ENCODE measurements around the gene MAP2. TPM values are rescaled to one million over a fixed set of nuclear protein-coding genes. Genes with fewer than 3 reads are reported as not detected.
A peak's percentile ranks its signal among the peaks of the same experiment; 100 is the strongest.

The MAP2 gene
- total and polyA plus RNA-seq, 2 donors from 2014 or later: 3.6 to 11.4 TPM

GRCh38 chr2:209470466-209470865 is 46.6 kb downstream of the MAP2 start:
- H3K36me3 ChIP-seq (ENCODE audit: control insufficient read depth in 2 of 3, insufficient read depth in 3 of 3, low read length in 3 of 3): no peaks in the 10 kb centered on the region
- no peak for FAIRE-seq
- H3K4me3 ChIP-seq (ENCODE audit: low read length in 3 of 3): no peak overlapping the region
- intact Hi-C loops (cut with DNase I): no loop called here
- no peak overlapping the region for H3K27ac ChIP-seq (ENCODE audit: low read depth in 2 of 2, low read length in 2 of 2)
- H3K9ac ChIP-seq (ENCODE audit: low read length in 3 of 3): no peak overlapping the region
- no peaks in the 10 kb centered on the region for H3K27me3 ChIP-seq (ENCODE audit: control insufficient read depth, insufficient read depth, low read length)
- DNase-seq: no peak
- no peaks in the 10 kb centered on the region for H3K9me3 ChIP-seq (ENCODE audit: control insufficient read depth in 2 of 3, insufficient read depth in 1 of 3, low read length in 3 of 3)
- no peak for TF ChIP-seq CTCF (IDR thresholded peaks at IDR 0.05; ENCODE audit: borderline replicate concordance, extremely low read depth, insufficient read depth)
- no peaks in the 10 kb centered on the region for H3K4me1 ChIP-seq (ENCODE audit: control insufficient read depth in 2 of 3, insufficient read depth in 2 of 3, low read depth in 1 of 3, low read length in 3 of 3)

DNA sequence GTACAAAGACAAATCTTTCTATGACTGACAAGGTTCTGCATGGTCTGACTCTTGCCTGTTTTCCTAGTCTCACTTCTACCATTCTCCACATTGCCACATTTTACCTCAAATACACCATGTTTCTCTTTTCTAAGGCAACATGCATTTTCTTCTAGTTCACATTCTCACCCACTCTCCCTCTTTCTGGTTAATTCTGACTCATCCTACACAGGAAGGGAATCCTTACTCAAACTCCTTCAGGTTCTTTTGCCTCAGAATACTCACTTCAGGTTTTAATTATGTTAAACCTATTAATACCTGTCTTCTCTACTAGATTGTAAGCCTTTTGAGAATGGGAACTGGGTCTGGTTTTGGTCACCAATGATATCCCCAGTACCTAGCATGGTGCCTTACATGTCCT is 47.2 kb downstream of the MAP2 start:
- intact Hi-C loops (cut with DNase I): no loop called here
- no peaks in the 10 kb centered on the region for H3K36me3 ChIP-seq (ENCODE audit: control insufficient read depth in 2 of 3, insufficient read depth in 3 of 3, low read length in 3 of 3)
- no peak overlapping the region for H3K27ac ChIP-seq (ENCODE audit: low read depth in 2 of 2, low read length in 2 of 2)
- DNase-seq: no peak
- H3K27me3 ChIP-seq (ENCODE audit: control insufficient read depth, insufficient read depth, low read length): no peaks in the 10 kb centered on the region
- H3K4me1 ChIP-seq (ENCODE audit: control insufficient read depth in 2 of 3, insufficient read depth in 2 of 3, low read depth in 1 of 3, low read length in 3 of 3): no peaks in the 10 kb centered on the region
- no peaks in the 10 kb centered on the region for H3K9me3 ChIP-seq (ENCODE audit: control insufficient read depth in 2 of 3, insufficient read depth in 1 of 3, low read length in 3 of 3)
- no peak for TF ChIP-seq CTCF (IDR thresholded peaks at IDR 0.05; ENCODE audit: borderline replicate concordance, extremely low read depth, insufficient read depth)
- no peak for FAIRE-seq
- H3K9ac ChIP-seq (ENCODE audit: low read length in 3 of 3): no peak overlapping the region
- no peak overlapping the region for H3K4me3 ChIP-seq (ENCODE audit: low read length in 3 of 3)

DNA sequence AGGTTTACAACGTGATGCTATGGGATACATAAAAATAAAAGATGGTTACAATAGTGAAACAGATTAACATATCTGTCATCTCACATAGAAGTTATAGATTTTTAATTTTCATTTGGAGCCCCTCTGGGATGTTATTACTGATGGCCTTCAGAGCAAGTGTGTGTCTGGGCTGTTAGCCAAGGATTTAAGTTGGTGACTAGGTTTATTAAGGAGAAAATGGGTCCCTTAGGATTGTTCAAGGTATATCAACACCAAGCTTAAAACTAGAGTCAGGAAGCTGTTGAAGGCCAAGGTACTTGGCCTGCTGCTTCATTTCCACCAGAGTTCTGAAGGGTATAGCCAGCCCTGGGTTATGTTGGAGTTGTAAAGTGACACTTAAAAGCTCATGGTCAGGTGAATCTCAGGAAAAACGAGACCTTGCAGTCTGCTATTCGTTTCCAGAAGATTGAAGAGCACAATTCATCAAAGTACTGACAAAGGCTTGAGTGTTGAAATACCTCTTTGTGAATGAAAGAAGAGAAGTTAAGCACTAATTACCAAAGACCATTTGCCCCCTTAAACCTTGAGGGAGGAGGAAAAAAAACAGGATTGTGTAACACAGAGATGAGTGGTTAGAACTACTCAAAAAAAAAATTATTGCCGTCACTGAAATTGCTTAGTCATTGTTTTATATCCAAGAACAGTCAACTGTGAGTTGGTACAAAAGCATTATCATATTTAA is 48.4 kb downstream of the MAP2 start:
- FAIRE-seq (peak; percentile 35), DNase-seq (peak in 2 of 5 donors; percentile 72 to 79)
- no peaks in the 10 kb centered on the region for H3K9me3 ChIP-seq (ENCODE audit: control insufficient read depth in 2 of 3, insufficient read depth in 1 of 3, low read length in 3 of 3)
- intact Hi-C loops (cut with DNase I): no loop called here
- TF ChIP-seq CTCF (IDR thresholded peaks at IDR 0.05; ENCODE audit: borderline replicate concordance, extremely low read depth, insufficient read depth): no peak
- no peak overlapping the region for H3K4me3 ChIP-seq (ENCODE audit: low read length in 3 of 3)
- no peaks in the 10 kb centered on the region for H3K27me3 ChIP-seq (ENCODE audit: control insufficient read depth, insufficient read depth, low read length)
- H3K27ac ChIP-seq (ENCODE audit: low read depth in 2 of 2, low read length in 2 of 2): no peak overlapping the region
- H3K4me1 ChIP-seq (ENCODE audit: control insufficient read depth in 2 of 3, insufficient read depth in 2 of 3, low read depth in 1 of 3, low read length in 3 of 3): no peaks in the 10 kb centered on the region
- H3K36me3 ChIP-seq (ENCODE audit: control insufficient read depth in 2 of 3, insufficient read depth in 3 of 3, low read length in 3 of 3): no peaks in the 10 kb centered on the region
- H3K9ac ChIP-seq (ENCODE audit: low read length in 3 of 3): no peak overlapping the region

DNA sequence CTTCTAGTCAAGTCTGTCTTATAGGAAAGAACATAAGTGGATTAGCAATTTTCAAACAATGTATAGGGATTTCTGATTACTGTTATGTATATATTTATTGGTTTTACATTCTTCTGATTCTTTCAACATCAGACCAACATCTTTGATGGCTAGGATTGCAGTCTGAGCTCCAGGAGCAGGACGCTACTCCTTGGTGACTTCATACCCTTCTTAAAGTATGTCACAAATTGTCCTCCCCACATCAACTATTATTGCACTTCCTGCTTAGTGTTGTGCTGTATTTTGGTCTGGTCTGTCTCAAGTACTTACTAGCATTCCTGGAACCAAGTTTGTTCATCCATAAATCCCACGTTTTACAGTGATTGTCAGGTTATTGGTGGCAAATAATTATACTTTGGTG is 49.0 kb downstream of the MAP2 start:
- Histone ChIP-seq H3K4me3 (ENCODE audit: low read length in 3 of 3) (no peak overlapping the region), H3K4me1 (ENCODE audit: control insufficient read depth in 2 of 3, insufficient read depth in 2 of 3, low read depth in 1 of 3, low read length in 3 of 3) (no peaks in the 10 kb centered on the region), H3K9ac (ENCODE audit: low read length in 3 of 3) (no peak overlapping the region), H3K27ac (ENCODE audit: low read depth in 2 of 2, low read length in 2 of 2) (no peak overlapping the region), H3K9me3 (ENCODE audit: control insufficient read depth in 2 of 3, insufficient read depth in 1 of 3, low read length in 3 of 3) (no peaks in the 10 kb centered on the region), H3K36me3 (ENCODE audit: control insufficient read depth in 2 of 3, insufficient read depth in 3 of 3, low read length in 3 of 3) (no peaks in the 10 kb centered on the region), H3K27me3 (ENCODE audit: control insufficient read depth, insufficient read depth, low read length) (no peaks in the 10 kb centered on the region)
- TF ChIP-seq CTCF (IDR thresholded peaks at IDR 0.05; ENCODE audit: borderline replicate concordance, extremely low read depth, insufficient read depth): no peak
- intact Hi-C loops (cut with DNase I): no loop called here
- DNase-seq: no peak
- FAIRE-seq: no peak
